Nephron progenitor cell (in vitro differentiated cells): ENCODE results near the gene RPEL1.
A peak's percentile ranks its signal among the peaks of the same experiment; 100 is the strongest.
"Not testable (repeated sequence)": the region's sequence is repeated elsewhere in the genome, so short reads cannot be mapped to it uniquely, and the experiment has no call there.

Experiments
- DNase-seq: peaks from one replicate; pipeline ENCODE4 v3.0.0; 2021
- H3K27ac Mint-ChIP-seq: 2 replicates; pipeline ENCODE4 v1.8.0; 2021; ENCODE audit warnings: mild to moderate bottlenecking, moderate library complexity, mixed read lengths
- H3K27me3 Mint-ChIP-seq: 2 replicates; pipeline ENCODE4 v1.8.0; 2021; ENCODE audit warnings: mild to moderate bottlenecking, low read depth, mixed read lengths; ENCODE audit not compliant: poor library complexity
- H3K36me3 Mint-ChIP-seq: 2 replicates; pipeline ENCODE4 v1.8.0; 2021; ENCODE audit warnings: low read depth, mixed read lengths
- H3K4me1 Mint-ChIP-seq: 2 replicates; pipeline ENCODE4 v1.8.0; 2021; ENCODE audit warnings: mixed read lengths
- H3K4me3 Mint-ChIP-seq: 2 replicates; pipeline ENCODE4 v1.8.0; 2021; ENCODE audit warnings: mild to moderate bottlenecking, moderate library complexity, mixed read lengths
- H3K9me3 Mint-ChIP-seq: 2 replicates; pipeline ENCODE4 v1.8.0; 2021; ENCODE audit warnings: mild to moderate bottlenecking, moderate library complexity, mixed read lengths
- TF ChIP-seq, protein P1 (sequence below): fragments of 200-600 bp; sonication (generic); IDR thresholded peaks from 2 replicates; pipeline ENCODE4 v1.5.0; 2021; ENCODE audit warnings: antibody characterized with exemption

RPEL1 gene

DNA sequence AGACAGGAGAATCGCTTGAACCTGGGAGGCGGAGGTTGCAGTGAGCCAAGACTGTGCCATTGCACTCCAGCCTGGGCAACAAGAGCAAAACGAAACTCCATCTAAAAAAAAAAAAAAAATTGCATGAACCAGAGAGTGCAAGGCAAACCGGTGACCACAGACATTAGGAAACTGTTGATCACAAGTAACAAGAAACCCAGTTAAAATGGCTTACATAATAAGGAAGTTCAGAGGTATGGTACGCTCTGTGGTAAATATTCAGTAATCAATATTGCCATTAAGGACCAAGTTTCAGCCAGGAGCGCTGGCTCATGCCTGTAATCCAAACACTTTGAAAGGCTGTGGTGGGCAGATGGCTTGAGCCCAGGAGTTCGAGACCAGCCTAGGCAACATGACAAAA lies 43.4 kb upstream of the RPEL1 start:
- TF ChIP-seq, protein P1, sequence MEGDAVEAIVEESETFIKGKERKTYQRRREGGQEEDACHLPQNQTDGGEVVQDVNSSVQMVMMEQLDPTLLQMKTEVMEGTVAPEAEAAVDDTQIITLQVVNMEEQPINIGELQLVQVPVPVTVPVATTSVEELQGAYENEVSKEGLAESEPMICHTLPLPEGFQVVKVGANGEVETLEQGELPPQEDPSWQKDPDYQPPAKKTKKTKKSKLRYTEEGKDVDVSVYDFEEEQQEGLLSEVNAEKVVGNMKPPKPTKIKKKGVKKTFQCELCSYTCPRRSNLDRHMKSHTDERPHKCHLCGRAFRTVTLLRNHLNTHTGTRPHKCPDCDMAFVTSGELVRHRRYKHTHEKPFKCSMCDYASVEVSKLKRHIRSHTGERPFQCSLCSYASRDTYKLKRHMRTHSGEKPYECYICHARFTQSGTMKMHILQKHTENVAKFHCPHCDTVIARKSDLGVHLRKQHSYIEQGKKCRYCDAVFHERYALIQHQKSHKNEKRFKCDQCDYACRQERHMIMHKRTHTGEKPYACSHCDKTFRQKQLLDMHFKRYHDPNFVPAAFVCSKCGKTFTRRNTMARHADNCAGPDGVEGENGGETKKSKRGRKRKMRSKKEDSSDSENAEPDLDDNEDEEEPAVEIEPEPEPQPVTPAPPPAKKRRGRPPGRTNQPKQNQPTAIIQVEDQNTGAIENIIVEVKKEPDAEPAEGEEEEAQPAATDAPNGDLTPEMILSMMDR: no peak
- no peak overlapping the region for H3K27ac Mint-ChIP-seq
- no peak overlapping the region for H3K4me3 Mint-ChIP-seq
- no peaks in the 10 kb centered on the region for H3K36me3 Mint-ChIP-seq
- H3K4me1 Mint-ChIP-seq: peaks cover 45% of the 10 kb centered on the region
- peaks cover 3% of the 10 kb centered on the region for H3K27me3 Mint-ChIP-seq
- no peak for DNase-seq
- H3K9me3 Mint-ChIP-seq: no peaks in the 10 kb centered on the region

DNA sequence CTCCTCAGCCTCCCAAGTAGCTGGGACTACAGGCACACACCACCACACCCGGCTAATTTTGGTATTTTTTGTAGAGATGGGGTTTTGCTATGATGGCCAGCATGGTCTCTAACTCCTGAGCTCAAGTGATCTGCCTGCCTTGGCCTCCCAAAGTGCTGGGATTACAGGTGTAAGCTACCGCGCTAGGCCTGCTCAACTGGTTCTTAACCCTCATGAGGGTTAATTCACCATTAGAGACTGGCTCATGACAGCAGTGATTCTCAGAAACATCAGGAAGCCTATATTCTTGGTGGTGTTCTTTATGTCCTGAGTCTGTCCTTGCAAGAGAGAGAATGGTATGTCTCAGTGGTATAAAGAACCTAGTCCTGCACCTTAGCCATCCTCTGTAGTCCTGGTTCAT lies 42.2 kb upstream of the RPEL1 start:
- Mint-ChIP-seq H3K27ac (no peak overlapping the region), H3K36me3 (no peaks in the 10 kb centered on the region), H3K4me3 (no peak overlapping the region), H3K4me1 (peaks cover 43% of the 10 kb centered on the region), H3K27me3 (peaks cover 2% of the 10 kb centered on the region), H3K9me3 (no peaks in the 10 kb centered on the region)
- TF ChIP-seq, protein P1: no peak
- no peak for DNase-seq

DNA sequence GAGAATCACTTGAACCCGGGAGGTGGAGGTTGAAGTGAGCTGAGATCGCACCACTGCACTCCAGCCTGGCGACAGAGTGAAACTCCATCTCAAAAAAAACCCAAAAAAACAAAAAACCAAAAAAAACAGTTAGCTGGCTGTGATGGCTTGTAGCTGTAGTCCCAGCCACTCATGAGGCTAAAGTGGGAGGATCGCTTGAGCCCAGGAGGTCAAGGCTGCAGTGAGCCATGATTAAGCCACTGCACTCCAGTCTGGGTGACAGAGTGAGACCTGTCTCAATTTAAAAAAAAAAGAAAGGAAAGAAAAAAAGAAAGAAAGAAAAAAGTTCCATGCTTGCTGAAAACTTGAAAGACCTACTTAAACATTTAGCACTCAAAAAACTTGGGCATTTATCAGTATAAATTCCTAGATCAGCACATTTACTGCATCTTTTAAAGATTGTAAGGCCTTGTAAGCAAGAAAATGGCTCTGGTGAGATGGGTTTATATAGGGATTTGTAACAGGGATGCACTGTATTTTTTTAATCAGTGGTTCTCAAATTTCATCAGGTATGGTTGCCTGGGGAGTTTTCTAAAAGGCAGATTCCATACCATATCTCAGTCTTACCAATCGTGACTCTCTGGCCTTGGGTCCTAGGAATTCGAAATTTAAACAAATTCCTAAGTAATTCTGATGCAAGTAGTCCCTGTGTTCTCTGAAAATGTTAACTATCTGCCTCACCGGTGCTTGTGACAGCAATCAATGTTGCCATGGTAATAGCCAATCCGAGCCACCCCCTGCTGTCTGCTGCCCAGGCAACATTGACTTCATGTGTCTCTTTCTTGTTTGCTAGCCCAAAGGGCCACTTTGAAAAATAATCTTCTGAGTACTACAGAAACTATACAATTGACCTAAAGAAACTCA lies 41.1 kb upstream of the RPEL1 start:
- Mint-ChIP-seq H3K4me3 (no peak overlapping the region), H3K27ac (no peak overlapping the region), H3K27me3 (no peaks in the 10 kb centered on the region), H3K36me3 (no peaks in the 10 kb centered on the region), H3K4me1 (peaks cover 43% of the 10 kb centered on the region), H3K9me3 (no peaks in the 10 kb centered on the region)
- no peak for DNase-seq
- TF ChIP-seq, protein P1: no peak

DNA sequence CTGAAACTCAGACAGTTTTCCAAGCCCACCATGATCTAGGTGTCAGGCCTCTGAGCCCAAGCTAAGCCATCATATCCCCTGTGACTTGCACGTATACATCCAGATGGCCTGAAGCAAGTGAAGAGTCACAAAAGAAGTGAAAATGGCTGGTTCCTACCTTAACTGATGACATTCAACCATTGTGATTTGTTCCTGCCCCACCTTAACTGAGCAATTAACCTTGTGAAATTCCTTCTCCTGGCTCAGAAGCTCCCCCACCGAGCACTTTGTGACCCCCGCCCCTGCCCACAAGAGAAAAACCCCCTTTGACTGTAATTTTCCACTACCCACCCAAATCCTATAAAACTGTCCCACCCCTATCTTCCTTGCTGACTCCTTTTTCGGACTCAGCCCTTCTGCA lies 40.3 kb upstream of the RPEL1 start:
- H3K4me1 Mint-ChIP-seq: peaks cover 43% of the 10 kb centered on the region
- H3K4me3 Mint-ChIP-seq, H3K27ac Mint-ChIP-seq, H3K9me3 Mint-ChIP-seq, DNase-seq, H3K36me3 Mint-ChIP-seq, H3K27me3 Mint-ChIP-seq: not testable (repeated sequence)

DNA sequence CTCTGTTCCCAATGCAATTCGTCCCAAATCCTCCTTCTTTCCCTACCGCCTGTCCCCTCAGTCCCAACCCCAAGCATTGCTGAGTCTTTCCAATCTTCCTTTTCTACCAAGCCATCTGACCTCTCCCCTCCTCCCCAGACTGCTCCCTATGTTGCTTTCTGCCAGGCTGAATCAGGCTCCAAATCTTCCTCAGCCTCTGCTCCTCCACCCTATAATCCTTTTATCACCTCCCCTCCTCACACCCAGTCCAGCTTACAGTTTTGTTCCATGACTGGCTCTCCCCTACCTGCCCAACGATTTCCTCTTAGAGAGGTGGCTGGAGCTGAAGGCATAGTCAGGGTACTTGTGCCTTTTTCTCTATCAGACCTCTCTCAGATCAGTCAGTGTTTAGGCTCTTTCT lies 39.0 kb upstream of the RPEL1 start:
- not testable (repeated sequence) for DNase-seq, H3K27me3 Mint-ChIP-seq, H3K9me3 Mint-ChIP-seq, H3K4me3 Mint-ChIP-seq, H3K36me3 Mint-ChIP-seq
- Mint-ChIP-seq H3K4me1 (peaks cover 43% of the 10 kb centered on the region), H3K27ac (peak overlapping the region; percentile 84)

DNA sequence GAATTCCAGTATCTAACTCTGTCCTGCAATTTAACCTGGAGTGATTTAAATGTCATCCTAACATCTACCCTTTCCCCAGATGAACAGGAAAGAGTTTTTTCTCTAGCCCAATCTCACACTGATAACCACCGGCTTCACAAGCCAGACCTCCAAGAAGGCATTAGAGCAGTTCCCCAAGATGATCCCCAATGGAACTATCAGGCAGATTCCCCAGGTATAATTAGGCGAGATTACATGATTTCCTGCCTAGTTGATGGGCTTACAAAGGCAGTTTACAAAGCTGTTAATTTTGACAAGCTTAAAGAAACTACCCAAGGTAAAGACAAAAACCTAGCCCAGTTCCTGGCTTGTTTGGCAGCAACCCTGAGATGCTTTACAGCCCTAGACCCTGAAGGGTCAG lies 38.5 kb upstream of the RPEL1 start:
- Mint-ChIP-seq H3K27me3 (no peaks in the 10 kb centered on the region), H3K9me3 (no peaks in the 10 kb centered on the region), H3K4me3 (no peak overlapping the region), H3K4me1 (peaks cover 43% of the 10 kb centered on the region), H3K36me3 (no peaks in the 10 kb centered on the region), H3K27ac (peak overlapping the region; percentile 84)
- no peak for DNase-seq
- TF ChIP-seq, protein P1: no peak

DNA sequence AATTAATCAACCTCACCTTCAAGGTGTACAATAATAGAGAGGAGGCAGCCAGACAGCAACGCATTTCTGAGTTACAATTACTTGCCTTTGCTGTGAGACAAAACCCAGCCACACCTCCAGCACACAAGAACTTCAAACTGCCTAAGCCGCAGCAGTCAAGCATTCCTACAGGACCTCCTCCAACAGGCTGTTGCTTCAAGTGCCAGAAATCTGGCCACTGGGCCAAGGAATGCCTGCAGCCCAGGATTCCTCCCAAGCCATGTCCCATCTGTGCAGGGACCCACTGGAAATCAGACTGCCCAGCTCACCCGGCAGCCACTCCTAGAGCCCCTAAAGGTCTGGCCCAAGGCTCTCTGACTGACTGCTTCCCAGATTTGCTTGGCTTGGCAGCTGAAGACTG lies 38.0 kb upstream of the RPEL1 start:
- DNase-seq: peak; percentile 15
- not testable (repeated sequence) for H3K9me3 Mint-ChIP-seq, H3K36me3 Mint-ChIP-seq, H3K27me3 Mint-ChIP-seq, H3K4me3 Mint-ChIP-seq
- H3K27ac Mint-ChIP-seq: peak overlapping the region; percentile 69
- peaks cover 42% of the 10 kb centered on the region for H3K4me1 Mint-ChIP-seq

DNA sequence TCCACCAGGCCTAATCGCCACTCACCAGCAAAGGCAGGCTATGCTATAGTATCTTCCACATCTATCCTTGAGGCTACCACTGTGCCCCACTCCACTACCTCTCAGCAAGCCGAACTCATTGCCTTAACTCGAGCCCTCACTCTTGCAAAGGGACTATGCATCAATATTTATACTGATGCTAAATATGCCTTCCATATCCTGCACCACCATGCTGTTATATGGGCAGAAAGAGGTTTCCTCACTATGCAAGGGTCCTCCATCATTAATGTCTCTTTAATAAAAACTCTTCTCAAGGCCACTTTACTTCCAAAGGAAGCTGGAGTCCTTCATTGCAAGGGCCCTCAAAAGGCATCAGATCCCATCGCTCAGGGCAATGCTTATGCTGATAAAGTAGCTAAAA lies 35.4 kb upstream of the RPEL1 start:
- not testable (repeated sequence) for DNase-seq, H3K27me3 Mint-ChIP-seq, H3K27ac Mint-ChIP-seq, H3K4me3 Mint-ChIP-seq, H3K36me3 Mint-ChIP-seq, H3K9me3 Mint-ChIP-seq
- peaks cover 27% of the 10 kb centered on the region for H3K4me1 Mint-ChIP-seq
